ENCODE results near the gene PYGM. TPM values are rescaled to one million over a fixed set of nuclear protein-coding genes. Genes with fewer than 3 reads are reported as not detected.

Gene PYGM
- total RNA-seq, 1 experiment from 2014 or later, result 0.45 TPM

GRCh38 chr11:64721359-64721699 lies 38.4 kb downstream of the PYGM start:
- no peak overlapping the region for H3K4me3 ChIP-seq
- no peak for DNase-seq (ENCODE audit: low read depth in 1 of 2, low spot score in 2 of 2)
- H3K27ac ChIP-seq, result no peak overlapping the region
- H3K4me1 ChIP-seq (replicated peaks), result peaks cover 9% of the 10 kb centered on the region
- no peaks in the 10 kb centered on the region for H3K9me3 ChIP-seq (replicated peaks)
- peaks cover 82% of the 10 kb centered on the region for H3K27me3 ChIP-seq (replicated peaks)
- H3K36me3 ChIP-seq, result no peaks in the 10 kb centered on the region

GRCh38 chr11:64720640-64721358 lies 39.0 kb downstream of the PYGM start:
- H3K9me3 ChIP-seq (replicated peaks), result no peaks in the 10 kb centered on the region; the same call in 1 of the 2 replicates
- peaks cover 9% of the 10 kb centered on the region for H3K4me1 ChIP-seq (replicated peaks)
- DNase-seq (ENCODE audit: low read depth in 1 of 2, low spot score in 2 of 2), result peak in 1 of 2 experiments; percentile 51
- no peaks in the 10 kb centered on the region for H3K36me3 ChIP-seq
- no peak overlapping the region for H3K27ac ChIP-seq
- no peak overlapping the region for H3K4me3 ChIP-seq
- peaks cover 83% of the 10 kb centered on the region for H3K27me3 ChIP-seq (replicated peaks)

- no peak overlapping the region for H3K27ac ChIP-seq
- H3K4me1 ChIP-seq (replicated peaks), result peaks cover 9% of the 10 kb centered on the region
- H3K4me3 ChIP-seq, result no peak overlapping the region
- H3K36me3 ChIP-seq, result no peaks in the 10 kb centered on the region
- DNase-seq (ENCODE audit: low read depth in 1 of 2, low spot score in 2 of 2), result no peak
- no peaks in the 10 kb centered on the region; the same call in 1 of the 2 replicates for H3K9me3 ChIP-seq (replicated peaks)
- H3K27me3 ChIP-seq (replicated peaks), result peaks cover 85% of the 10 kb centered on the region
Measured at GRCh38 chr11:64720167-64720566, 39.6 kb downstream of the PYGM start.

GRCh38 chr11:64719406-64719805 lies 40.4 kb downstream of the PYGM start:
- Histone ChIP-seq H3K27ac (no peak overlapping the region), H3K4me1 (replicated peaks) (peaks cover 9% of the 10 kb centered on the region), H3K9me3 (replicated peaks) (no peaks in the 10 kb centered on the region; the same call in 1 of the 2 replicates), H3K4me3 (no peak overlapping the region), H3K27me3 (replicated peaks) (peaks cover 89% of the 10 kb centered on the region), H3K36me3 (no peaks in the 10 kb centered on the region)
- DNase-seq (ENCODE audit: low read depth in 1 of 2, low spot score in 2 of 2), result peak in 1 of 2 experiments; percentile 53

GRCh38 chr11:64718780-64719124 lies 41.0 kb downstream of the PYGM start:
- Histone ChIP-seq H3K27me3 (replicated peaks) (peaks cover 91% of the 10 kb centered on the region), H3K4me3 (no peak overlapping the region), H3K4me1 (replicated peaks) (peaks cover 8% of the 10 kb centered on the region), H3K36me3 (no peaks in the 10 kb centered on the region), H3K27ac (no peak overlapping the region), H3K9me3 (replicated peaks) (no peaks in the 10 kb centered on the region; the same call in 1 of the 2 replicates)
- no peak for DNase-seq (ENCODE audit: low read depth in 1 of 2, low spot score in 2 of 2)

- Histone ChIP-seq H3K4me1 (replicated peaks) (peaks cover 8% of the 10 kb centered on the region), H3K9me3 (replicated peaks) (peaks cover 2% of the 10 kb centered on the region; the same call in 1 of the 2 replicates), H3K27me3 (replicated peaks) (peaks cover 93% of the 10 kb centered on the region), H3K27ac (no peak overlapping the region), H3K4me3 (no peak overlapping the region), H3K36me3 (peaks cover under 1% of the 10 kb centered on the region; the same call in 1 of the 2 replicates)
- no peak for DNase-seq (ENCODE audit: low read depth in 1 of 2, low spot score in 2 of 2)
Measured at GRCh38 chr11:64718084-64718779, 41.5 kb downstream of the PYGM start.

- no peak for DNase-seq (ENCODE audit: low read depth in 1 of 2, low spot score in 2 of 2)
- H3K9me3 ChIP-seq (replicated peaks), result peaks cover 7% of the 10 kb centered on the region; the same call in 1 of the 2 replicates
- H3K27ac ChIP-seq, result no peak overlapping the region
- H3K27me3 ChIP-seq (replicated peaks), result peaks cover 98% of the 10 kb centered on the region
- no peak overlapping the region for H3K4me3 ChIP-seq
- peaks cover 4% of the 10 kb centered on the region; the same call in 1 of the 2 replicates for H3K36me3 ChIP-seq
- peaks cover 15% of the 10 kb centered on the region for H3K4me1 ChIP-seq (replicated peaks)
Measured at GRCh38 chr11:64717268-64717578, 42.6 kb downstream of the PYGM start.

GRCh38 chr11:64716473-64717267 lies 43.1 kb downstream of the PYGM start:
- H3K4me1 ChIP-seq (replicated peaks), result peaks cover 15% of the 10 kb centered on the region
- peak in 1 of 2 experiments; percentile 55 for DNase-seq (ENCODE audit: low read depth in 1 of 2, low spot score in 2 of 2)
- peaks cover 4% of the 10 kb centered on the region; the same call in 1 of the 2 replicates for H3K36me3 ChIP-seq
- peaks cover 100% of the 10 kb centered on the region for H3K27me3 ChIP-seq (replicated peaks)
- no peak overlapping the region for H3K27ac ChIP-seq
- peaks cover 7% of the 10 kb centered on the region; the same call in 1 of the 2 replicates for H3K9me3 ChIP-seq (replicated peaks)
- no peak overlapping the region for H3K4me3 ChIP-seq

- peaks cover 7% of the 10 kb centered on the region; the same call in 1 of the 2 replicates for H3K9me3 ChIP-seq (replicated peaks)
- DNase-seq (ENCODE audit: low read depth in 1 of 2, low spot score in 2 of 2), result no peak
- no peak overlapping the region for H3K4me3 ChIP-seq
- peaks cover 100% of the 10 kb centered on the region for H3K27me3 ChIP-seq (replicated peaks)
- no peak overlapping the region for H3K27ac ChIP-seq
- H3K36me3 ChIP-seq, result peaks cover 4% of the 10 kb centered on the region; the same call in 1 of the 2 replicates
- H3K4me1 ChIP-seq (replicated peaks), result peaks cover 15% of the 10 kb centered on the region
Measured at GRCh38 chr11:64715756-64716472, 43.9 kb downstream of the PYGM start.

GRCh38 chr11:64715110-64715509 lies 44.7 kb downstream of the PYGM start:
- Histone ChIP-seq H3K4me3 (no peak overlapping the region), H3K36me3 (peaks cover 4% of the 10 kb centered on the region; the same call in 1 of the 2 replicates), H3K9me3 (replicated peaks) (peaks cover 7% of the 10 kb centered on the region; the same call in 1 of the 2 replicates), H3K27me3 (replicated peaks) (peaks cover 100% of the 10 kb centered on the region), H3K4me1 (replicated peaks) (peaks cover 15% of the 10 kb centered on the region), H3K27ac (no peak overlapping the region)
- DNase-seq (ENCODE audit: low read depth in 1 of 2, low spot score in 2 of 2), result no peak

- Histone ChIP-seq H3K4me1 (replicated peaks) (peaks cover 15% of the 10 kb centered on the region), H3K4me3 (no peak overlapping the region), H3K9me3 (replicated peaks) (peaks cover 7% of the 10 kb centered on the region; the same call in 1 of the 2 replicates), H3K27me3 (replicated peaks) (peaks cover 100% of the 10 kb centered on the region), H3K36me3 (peaks cover 4% of the 10 kb centered on the region; the same call in 1 of the 2 replicates), H3K27ac (no peak overlapping the region)
- DNase-seq (ENCODE audit: low read depth in 1 of 2, low spot score in 2 of 2), result no peak
Measured at GRCh38 chr11:64714666-64715065, 45.1 kb downstream of the PYGM start.

- H3K4me1 ChIP-seq (replicated peaks), result peaks cover 15% of the 10 kb centered on the region
- DNase-seq (ENCODE audit: low read depth in 1 of 2, low spot score in 2 of 2), result peak in 1 of 2 experiments; percentile 51
- peaks cover 4% of the 10 kb centered on the region; the same call in 1 of the 2 replicates for H3K36me3 ChIP-seq
- no peak overlapping the region for H3K27ac ChIP-seq
- no peak overlapping the region for H3K4me3 ChIP-seq
- H3K9me3 ChIP-seq (replicated peaks), result peaks cover 7% of the 10 kb centered on the region; the same call in 1 of the 2 replicates
- H3K27me3 ChIP-seq (replicated peaks), result peaks cover 97% of the 10 kb centered on the region
Measured at GRCh38 chr11:64713781-64714363, 45.9 kb downstream of the PYGM start.

Measured in SJSA1 (cell line).